GM21576 (cell line): ENCODE measurements around the gene SP9.

Experiments
- ATAC-seq: cut with Tn5 transposase; IDR thresholded peaks from one replicate; pipeline ENCODE4 v1.9.1; 2021; ENCODE audit warnings: mild to moderate bottlenecking, moderate library complexity; ENCODE audit not compliant: unreplicated experiment

The SP9 gene

GRCh38 chr2:174334781-174335251, at the start of gene SP9:
SP9 (plus strand) TSS chr2:174334954; CDS start chr2:174335093, 139 bp downstream.
- ATAC-seq = no peak

- no peak for ATAC-seq
Measured at GRCh38 chr2:174286172-174286571, 48.6 kb upstream of the SP9 start.

- no peak for ATAC-seq
Measured at GRCh38 chr2:174292908-174293307, 41.8 kb upstream of the SP9 start.

- ATAC-seq = no peak
Measured at GRCh38 chr2:174300114-174300513, 34.6 kb upstream of the SP9 start.

- ATAC-seq = no peak
Measured at GRCh38 chr2:174312581-174313234, 22.0 kb upstream of the SP9 start.

- ATAC-seq = no peak
Measured at GRCh38 chr2:174322149-174322548, 12.6 kb upstream of the SP9 start.

GRCh38 chr2:174322746-174323145, 12.0 kb upstream of the SP9 start:
- no peak for ATAC-seq

- no peak for ATAC-seq
Measured at GRCh38 chr2:174324530-174324929, 10.2 kb upstream of the SP9 start.

GRCh38 chr2:174325373-174326160, 9.2 kb upstream of the SP9 start:
- no peak for ATAC-seq

- no peak for ATAC-seq
Measured at GRCh38 chr2:174326161-174327020, 8.4 kb upstream of the SP9 start.

GRCh38 chr2:174327021-174327840, 7.5 kb upstream of the SP9 start:
- no peak for ATAC-seq

- no peak for ATAC-seq
Measured at GRCh38 chr2:174327841-174328113, 7.0 kb upstream of the SP9 start.

GRCh38 chr2:174328114-174328960, 6.4 kb upstream of the SP9 start:
- no peak for ATAC-seq

GRCh38 chr2:174328961-174329715, 5.6 kb upstream of the SP9 start:
- no peak for ATAC-seq

GRCh38 chr2:174330945-174331594, 3.7 kb upstream of the SP9 start:
- ATAC-seq = no peak

- ATAC-seq = no peak
Measured at GRCh38 chr2:174331595-174332216, 3.0 kb upstream of the SP9 start.

GRCh38 chr2:174332217-174332963, 2.4 kb upstream of the SP9 start:
- no peak for ATAC-seq

- ATAC-seq = no peak
Measured at GRCh38 chr2:174333017-174333371, 1.8 kb upstream of the SP9 start.
